Skeletal muscle satellite cell (primary cell): ENCODE data around the gene TMEM184A.

Experiments used
- H3K27me3 ChIP-seq: 2 replicates; pipeline ENCODE4 v1.7.0; 2013; ENCODE audit warnings: low read length; ENCODE audit not compliant: control insufficient read depth, insufficient read depth
- H3K36me3 ChIP-seq: 2 replicates; pipeline ENCODE4 v1.7.0; 2013; ENCODE audit warnings: mild to moderate bottlenecking, control low read depth, low read length; ENCODE audit not compliant: insufficient read depth
- H3K4me1 ChIP-seq: 2 replicates; pipeline ENCODE4 v1.7.0; 2013; ENCODE audit warnings: low read length; ENCODE audit not compliant: control insufficient read depth, insufficient read depth
- H3K4me2 ChIP-seq: 2 replicates; pipeline ENCODE4 v1.7.0; 2013; ENCODE audit warnings: mild to moderate bottlenecking, low read length
- H3K4me3 ChIP-seq: 2 replicates; pipeline ENCODE4 v1.7.0; 2013; ENCODE audit warnings: low read length
- H3K9ac ChIP-seq: 2 replicates; pipeline ENCODE4 v1.7.0; 2013; ENCODE audit warnings: mild to moderate bottlenecking, low read depth, low read length, moderate library complexity
- H3K9me3 ChIP-seq: replicated peaks from 2 replicates; pipeline ENCODE4 v1.7.0; 2013; ENCODE audit warnings: mild to moderate bottlenecking, control low read depth, low read length

TMEM184A gene

GRCh38 chr7:1540776-1541271 is 15.2 kb downstream of the TMEM184A start:
- H3K9ac ChIP-seq = no peak overlapping the region
- H3K36me3 ChIP-seq = peaks cover 26% of the 10 kb centered on the region
- H3K9me3 ChIP-seq = no peaks in the 10 kb centered on the region
- peaks cover 35% of the 10 kb centered on the region for H3K4me1 ChIP-seq
- H3K27me3 ChIP-seq = no peaks in the 10 kb centered on the region
- no peak overlapping the region for H3K4me3 ChIP-seq
- no peak overlapping the region for H3K4me2 ChIP-seq

- Histone ChIP-seq H3K9ac (no peak overlapping the region), H3K36me3 (peaks cover 29% of the 10 kb centered on the region), H3K9me3 (no peaks in the 10 kb centered on the region), H3K27me3 (no peaks in the 10 kb centered on the region), H3K4me3 (no peak overlapping the region), H3K4me2 (no peak overlapping the region), H3K4me1 (peaks cover 35% of the 10 kb centered on the region)
Observed at GRCh38 chr7:1539882-1540775, 15.9 kb downstream of the TMEM184A start.

- Histone ChIP-seq H3K36me3 (peaks cover 29% of the 10 kb centered on the region), H3K9me3 (no peaks in the 10 kb centered on the region), H3K9ac (peak overlapping the region; percentile 96), H3K4me1 (peaks cover 39% of the 10 kb centered on the region), H3K27me3 (no peaks in the 10 kb centered on the region), H3K4me3 (peak overlapping the region; percentile 71), H3K4me2 (peak overlapping the region; percentile 94)
Observed at GRCh38 chr7:1539181-1539881, 16.7 kb downstream of the TMEM184A start.

- H3K4me2 ChIP-seq = peak overlapping the region; percentile 94
- peaks cover 46% of the 10 kb centered on the region for H3K4me1 ChIP-seq
- H3K4me3 ChIP-seq = peak overlapping the region; percentile 71
- H3K9ac ChIP-seq = peak overlapping the region; percentile 96
- H3K9me3 ChIP-seq = no peaks in the 10 kb centered on the region
- no peaks in the 10 kb centered on the region for H3K27me3 ChIP-seq
- H3K36me3 ChIP-seq = peaks cover 29% of the 10 kb centered on the region
Observed at GRCh38 chr7:1538544-1539180, 17.3 kb downstream of the TMEM184A start.

GRCh38 chr7:1537535-1538412 is 18.2 kb downstream of the TMEM184A start:
- Histone ChIP-seq H3K4me3 (peak overlapping the region; percentile 71), H3K36me3 (peaks cover 25% of the 10 kb centered on the region), H3K27me3 (no peaks in the 10 kb centered on the region), H3K4me1 (peaks cover 55% of the 10 kb centered on the region), H3K9me3 (no peaks in the 10 kb centered on the region), H3K9ac (peak overlapping the region; percentile 96), H3K4me2 (peak overlapping the region; percentile 94)

- Histone ChIP-seq H3K4me1 (peaks cover 62% of the 10 kb centered on the region), H3K4me3 (peak overlapping the region; percentile 71), H3K4me2 (peak overlapping the region; percentile 94), H3K36me3 (peaks cover 19% of the 10 kb centered on the region), H3K9ac (peak overlapping the region; percentile 96), H3K9me3 (no peaks in the 10 kb centered on the region), H3K27me3 (no peaks in the 10 kb centered on the region)
Observed at GRCh38 chr7:1536743-1537534, 19.1 kb downstream of the TMEM184A start.

- Histone ChIP-seq H3K36me3 (peaks cover 19% of the 10 kb centered on the region), H3K9me3 (no peaks in the 10 kb centered on the region), H3K4me2 (peak overlapping the region; percentile 94), H3K27me3 (no peaks in the 10 kb centered on the region), H3K9ac (peak overlapping the region; percentile 96), H3K4me1 (peaks cover 67% of the 10 kb centered on the region), H3K4me3 (no peak overlapping the region)
Observed at GRCh38 chr7:1536455-1536742, 19.6 kb downstream of the TMEM184A start.

- Histone ChIP-seq H3K4me3 (no peak overlapping the region), H3K9ac (peak overlapping the region; percentile 96), H3K9me3 (no peaks in the 10 kb centered on the region), H3K4me2 (no peak overlapping the region), H3K27me3 (no peaks in the 10 kb centered on the region), H3K36me3 (peaks cover 15% of the 10 kb centered on the region), H3K4me1 (peaks cover 70% of the 10 kb centered on the region)
Observed at GRCh38 chr7:1535701-1536454, 20.1 kb downstream of the TMEM184A start.

GRCh38 chr7:1535100-1535458 is 20.9 kb downstream of the TMEM184A start:
- Histone ChIP-seq H3K4me1 (peaks cover 70% of the 10 kb centered on the region), H3K9me3 (no peaks in the 10 kb centered on the region), H3K4me3 (no peak overlapping the region), H3K9ac (no peak overlapping the region), H3K36me3 (peaks cover 10% of the 10 kb centered on the region), H3K4me2 (no peak overlapping the region), H3K27me3 (no peaks in the 10 kb centered on the region)
